Measurements from ENCODE around the gene XPC.

The XPC gene

GRCh38 chr3:14150491-14151230 lies 27.7 kb downstream of the XPC start:
- DNase-seq, result no peak
- intact Hi-C loops (cut with DNase I), result no loop called here

DNA sequence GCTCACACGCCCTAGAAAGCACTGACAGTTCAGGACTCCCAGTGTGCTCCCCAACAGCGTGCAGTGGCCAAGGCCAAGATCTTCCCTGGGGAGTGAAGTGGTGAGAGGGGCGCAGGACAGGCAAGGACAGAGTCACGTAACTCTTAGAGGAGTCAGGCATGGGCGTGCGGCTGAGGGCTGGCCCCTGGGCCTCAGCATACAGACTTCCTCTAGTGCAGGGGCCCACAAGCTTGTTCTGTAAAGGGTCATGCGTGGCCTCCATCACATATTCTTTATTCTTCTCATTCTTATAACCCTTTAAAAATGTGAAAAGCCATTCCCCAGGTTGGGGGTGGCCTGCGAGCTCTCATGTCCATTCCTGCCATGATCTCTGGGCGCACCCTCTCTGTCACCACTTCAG lies 28.3 kb downstream of the XPC start:
- intact Hi-C loops (cut with DNase I), result no loop called here
- DNase-seq, result no peak

- intact Hi-C loops (cut with DNase I), result no loop called here
- DNase-seq, result no peak
These were observed 30.1 kb downstream of the XPC start for GRCh38 chr3:14148041-14148985.

DNA sequence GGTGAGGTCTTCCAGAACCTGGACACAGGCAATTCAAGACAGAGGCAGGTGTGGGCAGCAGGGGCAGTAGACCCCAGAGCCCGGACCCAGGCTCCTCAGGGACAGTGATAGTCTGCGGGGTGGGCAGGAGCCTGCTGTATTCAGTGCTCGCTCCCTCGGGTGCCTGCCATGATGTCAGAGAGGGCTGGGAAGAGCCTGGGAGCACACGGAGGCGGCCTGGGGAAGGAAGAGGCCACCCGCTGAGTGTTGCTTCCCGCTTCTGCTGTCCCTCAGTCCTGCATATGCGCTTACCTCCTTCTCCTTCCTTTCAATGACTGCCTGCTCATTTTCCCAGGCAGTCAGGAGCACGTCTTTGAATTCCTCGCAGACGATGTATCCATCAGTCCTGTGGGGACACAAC lies 30.8 kb downstream of the XPC start:
- intact Hi-C loops (cut with DNase I), result no loop called here
- DNase-seq, result no peak

GRCh38 chr3:14147066-14147435 lies 31.4 kb downstream of the XPC start:
- intact Hi-C loops (cut with DNase I), result no loop called here
- DNase-seq, result no peak

DNA sequence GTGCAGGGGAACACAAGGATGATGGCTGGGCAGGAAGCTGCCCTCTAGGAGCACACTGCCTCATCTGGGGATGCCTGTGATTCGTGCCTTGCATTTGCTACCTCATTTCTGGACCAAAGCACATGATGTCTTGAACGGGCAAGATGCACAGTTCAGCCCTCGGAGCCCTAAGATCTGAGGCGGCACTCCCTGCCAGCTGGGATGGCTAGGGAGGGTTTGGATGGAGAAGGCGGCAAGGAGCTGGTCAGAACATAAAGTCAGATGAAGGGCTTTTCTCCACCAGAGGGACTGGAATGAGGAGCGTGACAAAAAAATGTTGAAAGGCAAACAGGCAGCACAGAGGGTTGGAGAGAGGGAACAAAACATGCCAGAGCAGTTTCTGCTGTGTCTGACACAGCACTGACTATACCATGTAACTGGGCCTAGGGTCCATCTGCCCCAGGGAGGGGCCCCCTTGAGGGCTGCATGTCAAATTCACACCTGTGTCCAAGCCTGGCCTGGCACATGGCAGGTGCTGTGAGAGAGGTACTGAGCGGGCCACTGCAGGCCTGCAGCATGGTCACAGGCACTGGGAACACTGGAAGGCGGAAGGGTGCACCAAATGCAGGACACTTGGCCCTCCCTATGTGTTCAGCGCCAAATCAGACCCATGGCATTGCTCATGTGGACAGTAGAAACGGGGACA lies 31.9 kb downstream of the XPC start:
- DNase-seq, result no peak
- intact Hi-C loops (cut with DNase I), result no loop called here

- DNase-seq, result no peak
These were observed 32.6 kb downstream of the XPC start for GRCh38 chr3:14145670-14146380.

GRCh38 chr3:14145236-14145635 lies 33.2 kb downstream of the XPC start:
- no peak for DNase-seq
- intact Hi-C loops (cut with DNase I), result no loop called here

More at GRCh38 chr3:14145670-14146380, 32.6 kb downstream of the XPC start:
- intact Hi-C loops (cut with DNase I), result no loop called here

DNA sequence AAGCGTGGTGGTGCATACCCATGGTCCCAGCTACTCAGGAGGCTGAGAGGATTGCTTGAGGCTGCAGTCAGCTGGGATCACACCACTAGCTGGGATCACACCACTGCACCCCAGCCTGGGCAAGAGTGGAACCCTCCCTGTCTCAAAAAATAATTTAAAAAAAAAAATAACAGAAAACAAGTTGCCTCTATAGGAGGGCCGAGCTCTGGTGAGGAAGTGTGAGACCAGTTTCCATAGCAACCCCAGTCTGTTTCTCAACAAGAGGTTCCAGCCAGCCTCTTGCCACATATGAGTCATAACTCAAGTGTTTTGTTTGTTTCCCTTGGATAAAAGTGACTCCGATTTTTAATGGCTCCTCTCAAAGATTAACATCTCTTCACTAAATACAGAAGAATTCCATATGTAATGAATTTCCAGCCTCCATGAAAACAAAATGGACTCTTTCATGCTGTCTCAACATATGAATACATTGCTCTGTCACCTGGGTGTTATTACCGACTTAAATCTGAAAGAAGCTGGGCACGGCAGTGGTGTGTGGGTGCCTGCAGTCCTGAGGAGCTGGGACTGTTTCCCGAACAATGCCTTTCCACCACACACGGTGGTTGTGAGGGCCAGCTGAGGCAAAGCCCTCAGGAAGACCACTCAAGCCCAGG lies 33.9 kb downstream of the XPC start:
- peak in 3 of 10 donors; percentile 35 to 82 (median 42) for DNase-seq
- intact Hi-C loops (cut with DNase I), result no loop called here

DNA sequence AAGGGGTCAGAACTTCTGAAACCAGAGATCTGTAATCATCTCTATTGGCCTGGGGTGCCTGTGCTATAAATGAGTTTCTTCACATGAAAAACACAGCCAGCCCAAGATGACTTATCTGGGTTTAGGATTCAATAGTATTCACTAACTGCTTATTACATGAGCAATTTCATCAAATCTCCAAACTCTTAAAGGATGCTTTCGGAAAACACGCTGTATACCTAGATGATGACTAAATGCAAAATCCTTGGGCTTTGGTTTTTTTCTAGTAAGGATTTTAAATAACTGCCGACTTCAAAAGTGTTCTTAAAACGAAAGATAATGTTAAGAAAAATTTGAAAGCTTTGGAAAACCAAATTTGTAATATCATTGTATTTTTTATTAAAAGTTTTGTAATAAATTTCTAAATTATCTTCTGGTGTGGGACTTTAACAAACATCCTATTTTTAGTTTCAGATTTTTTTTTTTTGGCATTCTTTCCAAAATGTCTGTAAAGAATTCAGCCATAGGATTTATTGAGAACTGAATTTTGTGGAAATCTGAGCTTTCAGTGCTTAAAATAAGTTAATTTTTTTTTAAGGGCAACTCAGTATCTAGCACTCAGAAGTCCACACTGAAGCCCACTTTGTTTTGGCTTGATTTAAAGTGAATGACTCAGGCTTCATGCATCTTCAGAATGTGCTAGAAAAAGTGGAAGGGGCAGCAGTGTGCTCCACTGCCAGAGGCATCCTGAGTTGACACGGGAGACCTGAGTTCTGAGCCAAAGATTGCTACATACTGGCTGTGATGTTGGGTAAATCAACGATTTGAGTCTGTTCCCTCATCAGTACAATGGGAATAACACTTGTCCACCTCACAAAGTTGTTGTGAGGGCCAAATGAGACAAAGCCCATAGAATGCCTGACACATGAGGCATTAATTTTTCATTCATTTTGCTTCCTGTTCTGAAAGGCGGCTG lies 34.9 kb downstream of the XPC start:
- DNase-seq, result no peak
- intact Hi-C loops (cut with DNase I), result no loop called here

DNA sequence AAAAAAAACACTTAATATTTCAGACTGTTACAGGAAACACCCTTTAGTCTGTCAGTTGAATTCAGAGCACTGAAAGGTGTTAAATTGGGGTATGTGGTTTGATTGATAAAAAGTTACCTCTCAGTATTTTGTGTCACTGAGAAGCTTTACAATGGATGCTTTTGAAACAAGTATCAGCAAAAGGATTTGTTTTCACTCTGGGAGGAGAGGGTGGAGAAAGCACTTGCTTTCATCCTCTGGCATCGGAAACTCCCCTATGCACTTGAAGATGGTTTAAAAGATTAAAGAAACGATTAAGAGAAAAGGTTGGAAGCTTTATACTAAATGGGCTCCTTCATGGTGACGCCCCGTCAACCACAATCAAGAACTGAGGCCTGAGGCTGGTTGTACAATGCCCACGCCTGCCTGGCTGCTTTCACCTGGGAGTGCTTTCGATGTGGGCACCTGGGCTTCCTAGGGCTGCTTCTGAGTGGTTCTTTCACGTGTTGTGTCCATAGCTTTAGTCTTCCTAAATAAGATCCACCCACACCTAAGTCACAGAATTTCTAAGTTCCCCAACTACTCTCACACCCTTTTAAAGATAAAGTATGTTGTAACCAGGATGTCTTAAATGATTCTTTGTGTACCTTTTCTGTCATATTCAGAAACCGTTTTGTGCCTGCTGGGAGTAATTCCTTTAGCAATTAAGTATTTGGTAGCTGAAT lies 35.7 kb downstream of the XPC start:
- intact Hi-C loops (cut with DNase I), result no loop called here
- no peak for DNase-seq

DNA sequence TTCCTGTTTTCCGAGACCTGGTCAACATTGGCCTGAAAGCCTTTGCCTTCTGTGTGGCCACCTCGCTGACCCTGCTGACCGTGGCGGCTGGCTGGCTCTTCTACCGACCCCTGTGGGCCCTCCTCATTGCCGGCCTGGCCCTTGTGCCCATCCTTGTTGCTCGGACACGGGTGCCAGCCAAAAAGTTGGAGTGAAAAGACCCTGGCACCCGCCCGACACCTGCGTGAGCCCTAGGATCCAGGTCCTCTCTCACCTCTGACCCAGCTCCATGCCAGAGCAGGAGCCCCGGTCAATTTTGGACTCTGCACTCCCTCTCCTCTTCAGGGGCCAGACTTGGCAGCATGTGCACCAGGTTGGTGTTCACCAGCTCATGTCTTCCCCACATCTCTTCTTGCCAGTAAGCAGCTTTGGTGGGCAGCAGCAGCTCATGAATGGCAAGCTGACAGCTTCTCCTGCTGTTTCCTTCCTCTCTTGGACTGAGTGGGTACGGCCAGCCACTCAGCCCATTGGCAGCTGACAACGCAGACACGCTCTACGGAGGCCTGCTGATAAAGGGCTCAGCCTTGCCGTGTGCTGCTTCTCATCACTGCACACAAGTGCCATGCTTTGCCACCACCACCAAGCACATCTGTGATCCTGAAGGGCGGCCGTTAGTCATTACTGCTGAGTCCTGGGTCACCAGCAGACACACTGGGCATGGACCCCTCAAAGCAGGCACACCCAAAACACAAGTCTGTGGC lies 36.6 kb downstream of the XPC start:
- DNase-seq, result peak in 4 of 10 donors; percentile 39 to 88 (median 70)
- intact Hi-C loops (cut with DNase I), result no loop called here

- DNase-seq, result peak in 5 of 10 donors; percentile 44 to 91 (median 51)
- intact Hi-C loops (cut with DNase I), result no loop called here
These were observed 37.3 kb downstream of the XPC start for GRCh38 chr3:14141144-14141543.

GRCh38 chr3:14140668-14141067 lies 37.7 kb downstream of the XPC start:
- intact Hi-C loops (cut with DNase I), result no loop called here

GRCh38 chr3:14139771-14140170 lies 38.6 kb downstream of the XPC start:
- DNase-seq, result peak in 1 of 10 donors; percentile 45
- intact Hi-C loops (cut with DNase I), result no loop called here

More at GRCh38 chr3:14140668-14141067, 37.7 kb downstream of the XPC start:
- peak in 1 of 10 donors; percentile 54 for DNase-seq

DNA sequence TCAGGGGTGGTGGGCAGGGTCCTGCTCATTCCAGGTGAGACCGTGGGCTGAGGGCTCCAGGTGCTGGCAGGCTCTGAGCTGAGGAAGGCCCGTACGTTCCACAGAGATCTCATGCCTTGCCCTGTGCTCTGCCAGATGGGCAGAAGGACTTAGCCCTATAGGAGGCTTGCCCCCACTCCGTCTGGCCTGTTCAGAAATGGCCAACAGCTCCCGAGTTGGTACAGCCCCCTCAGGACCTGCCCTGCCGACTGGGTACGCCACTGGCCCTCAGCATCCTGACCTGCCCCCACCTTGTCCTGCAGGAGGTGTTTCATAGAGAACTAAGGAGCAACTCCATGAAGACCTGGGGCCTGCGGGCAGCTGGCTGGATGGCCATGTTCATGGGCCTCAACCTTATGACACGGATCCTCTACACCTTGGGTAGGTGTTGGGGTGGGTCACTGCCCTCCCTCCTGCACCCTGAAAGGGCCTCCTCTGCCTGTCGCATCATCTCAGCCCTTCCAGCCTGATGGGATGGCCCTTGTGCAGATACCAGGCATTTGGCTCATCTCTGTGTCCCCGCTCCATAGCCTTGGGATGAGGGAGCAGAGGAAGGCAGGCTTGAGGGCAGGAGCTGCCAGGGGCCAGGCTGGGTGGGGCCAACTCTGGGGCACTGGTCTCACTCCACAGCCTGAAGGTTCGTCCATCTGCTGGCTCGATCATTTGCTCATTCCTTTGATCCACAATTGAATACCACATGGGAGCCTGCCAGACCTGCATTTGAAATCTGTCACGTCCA lies 39.3 kb downstream of the XPC start:
- DNase-seq, result peak in 1 of 10 donors; percentile 65
- intact Hi-C loops (cut with DNase I), result no loop called here

Data from posterior cingulate gyrus (tissue), 11 donors.